ENCODE data around the gene CYP21A2. TPM values are rescaled to one million over a fixed set of nuclear protein-coding genes. Genes with fewer than 3 reads are reported as not detected.

Gene CYP21A2
- total RNA-seq (2022; extraction: Qiagen RNA extraction): 0.06 TPM in 1 of 5 replicates, not detected in the others

DNA sequence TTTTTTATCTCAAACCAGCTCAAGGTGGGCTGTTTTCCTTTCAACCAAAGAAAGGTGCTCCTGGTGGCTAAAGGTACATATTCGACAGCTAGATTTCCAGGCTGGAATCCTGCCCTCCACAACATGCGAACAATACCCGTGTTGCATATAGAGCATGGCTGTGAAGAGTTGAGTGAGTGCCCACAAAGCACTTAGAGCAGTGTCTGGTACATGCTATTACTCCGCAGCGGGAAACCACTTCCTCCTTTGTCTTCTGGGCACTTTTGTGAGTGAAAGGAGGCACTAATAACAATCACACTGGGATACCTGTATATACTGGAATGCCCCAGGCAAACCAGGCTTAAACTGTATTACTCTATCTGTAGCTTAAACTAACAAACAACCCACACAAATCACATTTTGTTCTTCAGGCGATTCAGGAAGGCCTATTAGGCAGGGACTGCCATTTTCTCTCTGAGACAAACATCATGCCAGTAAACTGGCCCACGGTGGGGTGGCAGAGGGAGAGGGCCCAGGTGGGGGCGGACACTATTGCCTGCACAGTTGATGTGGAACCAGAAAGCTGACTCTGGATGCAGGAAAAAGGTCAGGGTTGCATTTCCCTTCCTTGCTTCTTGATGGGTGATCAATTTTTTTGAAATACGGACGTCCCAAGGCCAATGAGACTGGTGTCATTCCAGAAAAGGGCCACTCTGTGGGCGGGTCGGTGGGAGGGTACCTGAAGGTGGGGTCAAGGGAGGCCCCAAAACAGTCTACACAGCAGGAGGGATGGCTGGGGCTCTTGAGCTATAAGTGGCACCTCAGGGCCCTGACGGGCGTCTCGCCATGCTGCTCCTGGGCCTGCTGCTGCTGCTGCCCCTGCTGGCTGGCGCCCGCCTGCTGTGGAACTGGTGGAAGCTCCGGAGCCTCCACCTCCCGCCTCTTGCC, at the start of gene CYP21A2:
TSS of gene CYP21A2 (plus strand) at position 818 of the 927 bp plus-strand sequence. CDS start at position 826, 8 bp downstream.

DNA sequence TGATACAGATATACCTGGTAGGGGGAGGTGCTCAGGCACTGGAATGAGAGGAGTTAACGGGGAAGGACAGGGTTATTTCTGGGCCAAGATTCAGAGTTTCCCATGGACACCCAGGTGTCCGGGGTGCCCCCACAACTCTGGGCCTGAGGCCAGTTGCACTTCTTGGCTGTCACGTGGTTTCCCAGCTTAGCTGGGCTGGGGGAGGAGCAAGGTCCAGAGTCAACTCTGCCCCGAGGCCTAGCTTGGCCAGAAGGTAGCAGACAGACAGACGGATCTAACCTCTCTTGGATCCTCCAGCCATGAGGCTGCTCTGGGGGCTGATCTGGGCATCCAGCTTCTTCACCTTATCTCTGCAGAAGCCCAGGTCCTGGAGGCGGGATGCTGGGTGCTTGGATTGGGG, 23.7 kb upstream of the CYP21A2 start, which contains the start of gene C4B:
TSS of gene C4B (plus strand) at position 249 of the 400 bp plus-strand sequence. CDS start at position 300, 51 bp downstream.

Other genes starting within 250 kb of the CYP21A2 start
- gene VARS1, start 242.7 kb upstream of the CYP21A2 start, total RNA-seq (2022; extraction: Qiagen RNA extraction): 49.3 to 54.8 TPM (median 53.0 TPM) in 5 replicates
- gene LSM2, start 231.4 kb upstream of the CYP21A2 start, total RNA-seq (2022; extraction: Qiagen RNA extraction): 43.6 to 61.8 TPM (median 59.8 TPM) in 5 replicates
- gene HSPA1L, start 223.1 kb upstream of the CYP21A2 start, total RNA-seq (2022; extraction: Qiagen RNA extraction): 1.2 to 1.7 TPM (median 1.4 TPM) in 5 replicates
- 132 to 240 TPM (median 186 TPM) in 5 replicates for gene HSPA1A, start 222.9 kb upstream of the CYP21A2 start, total RNA-seq (2022; extraction: Qiagen RNA extraction)
- gene HSPA1B, start 210.7 kb upstream of the CYP21A2 start, total RNA-seq (2022; extraction: Qiagen RNA extraction): 94.0 to 169 TPM (median 135 TPM) in 5 replicates
- 24.3 to 33.7 TPM (median 27.9 TPM) in 5 replicates for gene NEU1, start 175.6 kb upstream of the CYP21A2 start, total RNA-seq (2022; extraction: Qiagen RNA extraction)
- 0.05 TPM in 3 of 5 replicates, not detected in the others for gene SLC44A4, start 159.4 kb upstream of the CYP21A2 start, total RNA-seq (2022; extraction: Qiagen RNA extraction)
- 21.5 to 29.0 TPM (median 26.5 TPM) in 5 replicates for gene EHMT2, start 140.7 kb upstream of the CYP21A2 start, total RNA-seq (2022; extraction: Qiagen RNA extraction)
- gene ZBTB12, start 136.3 kb upstream of the CYP21A2 start, total RNA-seq (2022; extraction: Qiagen RNA extraction): 2.9 to 4.5 TPM (median 3.8 TPM) in 5 replicates
- 0.20 to 0.34 TPM (median 0.23 TPM) in 5 replicates for gene C2, start 110.7 kb upstream of the CYP21A2 start, total RNA-seq (2022; extraction: Qiagen RNA extraction)
- 1.3 to 3.0 TPM (median 2.0 TPM) in 5 replicates for gene CFB, start 92.3 kb upstream of the CYP21A2 start, total RNA-seq (2022; extraction: Qiagen RNA extraction)
- 73.0 to 92.7 TPM (median 76.9 TPM) in 5 replicates for gene NELFE, start 79.4 kb upstream of the CYP21A2 start, total RNA-seq (2022; extraction: Qiagen RNA extraction)
- gene SKIC2, start 79.2 kb upstream of the CYP21A2 start, total RNA-seq (2022; extraction: Qiagen RNA extraction): 19.9 to 23.7 TPM (median 22.8 TPM) in 5 replicates
- 11.1 to 13.8 TPM (median 11.8 TPM) in 5 replicates for gene DXO, start 66.3 kb upstream of the CYP21A2 start, total RNA-seq (2022; extraction: Qiagen RNA extraction)
- 0.80 to 1.1 TPM (median 0.93 TPM) in 5 replicates for gene C4A, start 56.4 kb upstream of the CYP21A2 start, total RNA-seq (2022; extraction: Qiagen RNA extraction)
- gene C4B, start 23.6 kb upstream of the CYP21A2 start, total RNA-seq (2022; extraction: Qiagen RNA extraction): 0.58 to 1.2 TPM (median 0.96 TPM) in 5 replicates
- gene TNXB, start 70.9 kb downstream of the CYP21A2 start, total RNA-seq (2022; extraction: Qiagen RNA extraction): 0.48 to 0.71 TPM (median 0.56 TPM) in 5 replicates
- 27.8 to 35.4 TPM (median 34.3 TPM) in 5 replicates for gene ATF6B, start 89.8 kb downstream of the CYP21A2 start, total RNA-seq (2022; extraction: Qiagen RNA extraction)
- gene FKBPL, start 91.9 kb downstream of the CYP21A2 start, total RNA-seq (2022; extraction: Qiagen RNA extraction): 6.0 to 7.8 TPM (median 6.8 TPM) in 5 replicates
- 0.47 to 0.82 TPM (median 0.61 TPM) in 5 replicates for gene PRRT1, start 113.5 kb downstream of the CYP21A2 start, total RNA-seq (2022; extraction: Qiagen RNA extraction)
- 7.8 to 8.8 TPM (median 8.5 TPM) in 5 replicates for gene PPT2, start 115.7 kb downstream of the CYP21A2 start, total RNA-seq (2022; extraction: Qiagen RNA extraction)
- gene EGFL8, start 126.2 kb downstream of the CYP21A2 start, total RNA-seq (2022; extraction: Qiagen RNA extraction): 0.56 to 1.9 TPM (median 1.9 TPM) in 5 replicates
- 35.3 to 43.1 TPM (median 42.4 TPM) in 5 replicates for gene AGPAT1, start 137.7 kb downstream of the CYP21A2 start, total RNA-seq (2022; extraction: Qiagen RNA extraction)
- 34.8 to 46.4 TPM (median 45.5 TPM) in 5 replicates for gene RNF5, start 140.0 kb downstream of the CYP21A2 start, total RNA-seq (2022; extraction: Qiagen RNA extraction)
- 1.1 to 2.0 TPM (median 1.7 TPM) in 5 replicates for gene AGER, start 145.8 kb downstream of the CYP21A2 start, total RNA-seq (2022; extraction: Qiagen RNA extraction)
- 14.1 to 17.3 TPM (median 15.9 TPM) in 5 replicates for gene PBX2, start 151.8 kb downstream of the CYP21A2 start, total RNA-seq (2022; extraction: Qiagen RNA extraction)
- gene GPSM3, start 154.2 kb downstream of the CYP21A2 start, total RNA-seq (2022; extraction: Qiagen RNA extraction): 0.34 to 0.40 TPM (median 0.35 TPM) in 5 replicates
- gene NOTCH4, start 185.7 kb downstream of the CYP21A2 start, total RNA-seq (2022; extraction: Qiagen RNA extraction): 0.60 to 0.95 TPM (median 0.81 TPM) in 5 replicates